ENCODE measurements around the gene PPFIA1.

- TF ChIP-seq EZH2 (IDR thresholded peaks at IDR 0.05) (no peak), POLR2AphosphoS5 (IDR thresholded peaks at IDR 0.05; ENCODE audit: borderline replicate concordance, low read depth, low read length) (no peak)
Observed at GRCh38 chr11:70322666-70323065, 52.2 kb downstream of the PPFIA1 start.

Measured in SK-N-MC (cell line).